Neuron (in vitro differentiated cells): ENCODE data around the gene OLIG1.
A peak's percentile ranks its signal among the peaks of the same experiment; 100 is the strongest.

Experiments used
- H2AFZ ChIP-seq: one replicate; pipeline ENCODE4 v1.6.1; 2013; ENCODE audit warnings: low read depth, mild to moderate bottlenecking, inconsistent platforms, low read length, moderate library complexity
- H3K27me3 ChIP-seq: one replicate; pipeline ENCODE4 v1.6.1; 2013; ENCODE audit warnings: low read length; ENCODE audit not compliant: insufficient read depth
- H3K36me3 ChIP-seq: one replicate; pipeline ENCODE4 v1.6.1; 2013; ENCODE audit warnings: low read length; ENCODE audit not compliant: insufficient read depth
- H3K4me1 ChIP-seq: one replicate; pipeline ENCODE4 v1.6.1; 2013; ENCODE audit warnings: low read length; ENCODE audit not compliant: insufficient read depth
- H3K4me3 ChIP-seq: 2 replicates; pipeline ENCODE4 v1.5.1; 2013; ENCODE audit warnings: mild to moderate bottlenecking, low read length, moderate library complexity
- H3K9me3 ChIP-seq: one replicate; pipeline ENCODE4 v1.6.1; 2013; ENCODE audit warnings: low read length

Gene OLIG1

DNA sequence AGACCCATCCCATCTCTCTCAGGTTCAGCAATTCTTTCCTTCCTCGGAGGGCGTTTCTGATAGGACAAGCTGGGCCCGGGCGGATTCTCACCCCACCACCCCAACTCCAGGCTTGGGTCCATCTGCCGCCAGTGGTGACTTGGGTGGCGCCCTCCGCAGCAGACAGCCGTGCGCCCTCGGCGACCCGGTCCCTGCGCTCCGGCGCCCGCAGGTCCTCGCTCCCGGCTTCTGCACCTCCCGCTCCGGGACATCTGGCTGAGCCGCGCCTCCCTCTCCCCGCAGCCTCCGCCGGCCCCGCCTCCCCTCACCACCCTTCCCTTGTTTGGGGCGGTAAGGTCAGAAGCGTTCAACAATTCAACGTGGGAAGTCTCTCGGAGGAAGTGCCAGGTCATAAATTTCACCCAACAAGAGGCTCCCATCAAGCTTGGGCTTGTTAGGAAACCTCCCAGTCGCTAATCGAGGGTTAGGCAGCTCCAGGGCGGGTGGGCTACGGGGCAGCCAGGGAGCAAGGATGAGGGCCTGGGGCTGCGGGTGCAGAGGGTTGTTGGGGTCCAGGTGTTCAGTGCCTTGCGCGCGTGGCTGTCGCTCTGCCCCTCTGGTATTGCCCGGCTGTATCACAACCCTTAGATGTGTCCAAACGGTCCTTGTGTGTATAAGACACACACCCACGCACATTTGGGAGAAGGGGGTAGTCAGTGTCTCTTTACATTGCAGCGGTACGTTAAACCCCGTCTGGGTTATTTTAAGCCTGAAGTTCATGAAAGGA is 39.8 kb downstream of the OLIG1 start:
- Histone ChIP-seq H3K4me1 (peaks cover 15% of the 10 kb centered on the region), H3K27me3 (peaks cover 61% of the 10 kb centered on the region), H2AFZ (no peak overlapping the region), H3K36me3 (no peaks in the 10 kb centered on the region), H3K9me3 (peaks cover 8% of the 10 kb centered on the region), H3K4me3 (no peak overlapping the region)

DNA sequence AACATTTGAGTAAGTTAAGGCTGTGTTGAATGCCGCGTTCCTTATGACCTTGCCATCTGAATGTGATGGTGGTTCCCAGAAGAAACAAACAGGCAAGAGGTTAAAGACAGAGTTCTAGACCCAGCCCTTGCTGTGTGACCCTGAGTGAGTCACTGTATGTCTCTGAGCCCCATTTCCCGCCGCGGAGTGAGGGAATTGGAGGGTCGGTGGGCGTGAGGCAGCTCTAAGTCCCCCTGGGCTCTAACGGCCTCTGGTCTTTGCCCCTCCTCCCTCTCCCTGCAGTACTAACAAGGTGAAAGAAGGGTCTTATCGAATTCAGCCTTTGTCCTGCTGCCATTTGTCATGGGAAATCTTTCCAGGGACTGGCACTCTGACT is 40.4 kb downstream of the OLIG1 start:
- Histone ChIP-seq H3K4me1 (peaks cover 15% of the 10 kb centered on the region), H3K36me3 (no peaks in the 10 kb centered on the region), H2AFZ (no peak overlapping the region), H3K4me3 (no peak overlapping the region), H3K9me3 (peaks cover 8% of the 10 kb centered on the region), H3K27me3 (peaks cover 67% of the 10 kb centered on the region)

DNA sequence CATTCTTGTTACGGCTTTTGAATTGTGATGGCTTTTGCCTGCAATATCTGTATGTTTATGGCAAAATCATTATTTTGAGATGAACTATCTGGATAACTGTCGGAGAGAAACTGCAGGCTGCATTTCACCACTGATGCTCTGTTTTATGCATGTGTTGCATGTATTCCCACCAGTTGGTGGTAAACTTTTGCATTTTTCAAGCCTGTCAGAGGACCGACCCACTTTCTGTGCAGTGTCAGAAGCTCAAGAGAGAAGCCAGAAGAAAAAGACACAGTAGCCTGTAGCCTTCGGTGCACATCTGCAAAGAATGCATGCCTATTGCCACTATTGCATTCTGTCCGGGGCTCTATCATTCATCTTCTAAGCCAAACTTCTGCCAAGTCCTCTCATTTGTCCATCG is 41.6 kb downstream of the OLIG1 start:
- peaks cover 73% of the 10 kb centered on the region for H3K27me3 ChIP-seq
- no peak overlapping the region for H2AFZ ChIP-seq
- H3K4me1 ChIP-seq = peaks cover 15% of the 10 kb centered on the region
- peaks cover 8% of the 10 kb centered on the region for H3K9me3 ChIP-seq
- no peak overlapping the region for H3K4me3 ChIP-seq
- H3K36me3 ChIP-seq = no peaks in the 10 kb centered on the region

DNA sequence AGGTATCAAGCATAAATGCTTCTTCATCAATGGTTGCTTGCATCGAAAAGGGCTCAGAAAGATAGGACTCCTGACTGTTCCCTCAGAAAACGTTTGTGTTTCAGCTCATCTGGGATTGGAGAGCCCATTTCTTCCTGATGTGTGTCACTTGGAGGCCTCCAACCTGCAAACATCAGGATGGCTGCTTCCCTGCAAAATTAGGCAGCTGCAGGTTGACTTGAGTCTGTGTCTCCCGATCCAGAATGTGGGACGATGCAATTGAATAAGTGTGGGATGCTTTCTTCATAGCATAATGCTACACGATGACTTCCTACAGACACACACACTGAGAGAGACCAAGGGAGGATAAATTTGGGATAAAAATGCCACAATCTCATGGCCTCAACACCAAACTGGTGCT is 42.2 kb downstream of the OLIG1 start:
- Histone ChIP-seq H2AFZ (no peak overlapping the region), H3K4me1 (peaks cover 15% of the 10 kb centered on the region), H3K36me3 (no peaks in the 10 kb centered on the region), H3K4me3 (no peak overlapping the region), H3K9me3 (peaks cover 8% of the 10 kb centered on the region), H3K27me3 (peaks cover 79% of the 10 kb centered on the region)

DNA sequence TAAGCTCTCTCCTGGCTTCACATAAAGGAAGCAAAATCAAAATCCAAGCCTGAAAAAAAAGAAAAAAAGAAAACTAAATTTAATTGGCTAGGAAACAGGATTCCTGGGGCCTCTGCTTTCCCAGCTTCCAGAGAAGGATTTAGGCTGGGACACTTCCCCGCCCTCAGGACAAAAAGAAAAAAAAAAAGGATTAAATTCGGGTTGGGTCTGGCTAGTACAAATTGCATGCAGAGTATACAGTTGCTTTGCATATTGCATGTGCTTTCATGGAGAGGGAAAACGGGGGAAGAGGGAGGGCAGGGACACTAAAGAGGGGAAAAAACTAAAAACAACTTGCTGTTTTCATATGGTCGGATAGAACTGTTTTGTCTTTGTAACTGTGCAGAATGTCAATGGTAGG is 42.7 kb downstream of the OLIG1 start:
- Histone ChIP-seq H3K36me3 (no peaks in the 10 kb centered on the region), H3K9me3 (peaks cover 8% of the 10 kb centered on the region), H3K27me3 (peaks cover 84% of the 10 kb centered on the region), H3K4me3 (peak overlapping the region; percentile 9), H3K4me1 (peaks cover 15% of the 10 kb centered on the region), H2AFZ (no peak overlapping the region)

DNA sequence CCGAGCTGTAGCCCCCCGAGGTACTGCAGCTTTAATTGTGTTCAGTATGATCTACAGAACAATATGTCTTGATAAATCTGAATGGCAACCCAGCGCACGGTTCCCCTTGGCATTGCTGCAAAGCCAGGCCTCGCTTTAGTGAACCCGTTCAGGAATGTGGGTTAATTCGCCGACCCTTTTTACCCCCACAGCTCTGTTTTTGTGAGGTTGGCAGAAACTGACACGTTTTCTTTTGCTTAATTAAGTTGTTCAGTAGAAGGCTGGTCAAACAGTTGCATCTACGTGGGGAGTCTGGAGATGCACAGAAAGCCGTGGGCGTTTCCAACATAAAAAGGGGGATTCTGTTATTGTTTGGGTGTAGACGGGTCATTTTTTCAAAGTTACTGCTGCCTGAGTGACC is 43.2 kb downstream of the OLIG1 start:
- Histone ChIP-seq H2AFZ (no peak overlapping the region), H3K27me3 (peaks cover 85% of the 10 kb centered on the region), H3K9me3 (peaks cover 6% of the 10 kb centered on the region), H3K36me3 (no peaks in the 10 kb centered on the region), H3K4me1 (peaks cover 15% of the 10 kb centered on the region), H3K4me3 (peak overlapping the region; percentile 9)

DNA sequence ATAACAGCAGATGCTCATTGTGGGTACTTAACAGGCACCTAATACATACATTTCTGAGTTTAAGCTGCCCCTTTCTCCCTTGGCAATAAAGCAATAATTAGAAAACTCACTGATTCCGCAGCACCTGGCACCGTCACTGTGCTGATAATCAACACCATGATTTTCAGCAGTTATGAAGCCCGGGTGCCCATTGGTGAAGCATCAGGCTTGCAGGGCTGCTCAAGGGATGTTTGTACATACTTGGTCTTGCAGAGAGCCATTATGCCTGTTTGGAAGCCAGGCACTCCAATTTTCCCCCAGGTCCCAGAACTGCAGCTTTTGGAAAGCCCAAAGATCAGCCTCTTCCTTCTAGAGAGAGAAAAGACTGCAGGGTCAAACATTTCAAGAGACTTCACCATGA is 44.3 kb downstream of the OLIG1 start:
- Histone ChIP-seq H3K36me3 (no peaks in the 10 kb centered on the region), H3K9me3 (peaks cover 6% of the 10 kb centered on the region), H3K4me3 (no peak overlapping the region), H3K4me1 (peaks cover 15% of the 10 kb centered on the region), H3K27me3 (peaks cover 80% of the 10 kb centered on the region), H2AFZ (no peak overlapping the region)

DNA sequence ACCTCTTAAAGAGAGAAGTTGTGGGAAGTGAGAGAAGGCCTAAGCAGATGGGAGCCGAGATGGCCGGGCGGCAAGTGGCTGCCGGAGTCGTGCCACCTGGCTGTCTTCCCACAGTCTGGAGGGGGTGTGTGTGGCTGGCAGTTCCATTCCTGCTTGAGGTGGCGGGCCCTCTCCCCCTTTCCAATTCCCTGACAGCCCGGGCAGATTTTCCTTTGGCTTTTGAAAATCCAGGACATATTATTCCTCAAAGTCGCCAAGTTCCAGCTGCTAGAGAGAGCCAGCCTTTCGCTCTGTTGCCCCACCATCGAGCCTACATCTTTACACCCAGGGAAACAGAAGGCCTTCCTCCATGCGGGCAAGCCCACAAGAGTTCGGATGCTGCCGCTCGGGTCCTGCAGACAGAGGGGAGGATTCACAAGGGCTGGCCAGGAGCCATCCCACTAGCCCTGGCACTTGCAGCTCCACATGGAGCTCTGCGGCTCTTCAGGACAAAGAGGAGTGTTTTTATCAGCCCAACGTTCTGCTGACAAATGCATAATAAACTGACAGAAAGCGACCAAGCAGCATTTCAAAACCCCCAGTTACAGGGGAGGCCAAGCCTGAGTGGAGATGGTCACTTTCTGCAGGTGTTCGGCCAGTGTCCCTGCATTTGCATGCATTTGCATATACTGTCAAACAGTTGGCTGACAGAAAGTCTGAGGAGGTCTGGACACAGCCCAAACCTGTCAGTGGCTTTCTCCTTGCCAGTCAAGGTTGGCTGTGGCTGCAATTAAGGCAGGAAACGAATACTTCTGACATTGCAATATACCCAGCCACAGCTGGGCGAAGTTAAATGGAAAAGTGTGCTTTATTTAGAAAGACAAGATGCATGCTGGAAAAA is 45.9 kb downstream of the OLIG1 start:
- Histone ChIP-seq H3K36me3 (no peaks in the 10 kb centered on the region), H2AFZ (no peak overlapping the region), H3K9me3 (peaks cover 2% of the 10 kb centered on the region), H3K4me3 (no peak overlapping the region), H3K4me1 (peaks cover 15% of the 10 kb centered on the region), H3K27me3 (peaks cover 65% of the 10 kb centered on the region)

DNA sequence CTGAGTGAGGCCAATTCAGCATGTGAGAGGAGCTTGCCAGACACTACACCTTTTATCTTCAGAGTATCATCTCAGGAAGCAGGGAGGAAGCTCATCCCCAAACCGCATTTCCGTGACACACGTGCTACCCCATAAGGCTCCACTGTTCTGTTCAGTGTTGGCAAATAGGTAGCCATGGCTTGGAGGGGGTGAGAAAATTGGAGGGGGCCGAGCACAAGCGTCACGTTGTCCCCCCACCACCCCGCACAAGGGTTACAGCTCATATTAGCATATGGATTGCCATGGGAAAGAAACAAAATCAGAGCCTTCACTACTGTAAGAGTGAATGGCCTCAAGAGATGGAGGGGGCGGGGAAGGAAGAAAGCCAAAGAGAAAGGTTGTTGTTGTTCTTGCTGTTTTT is 46.7 kb downstream of the OLIG1 start:
- no peak overlapping the region for H2AFZ ChIP-seq
- peaks cover under 1% of the 10 kb centered on the region for H3K9me3 ChIP-seq
- peaks cover 58% of the 10 kb centered on the region for H3K27me3 ChIP-seq
- peaks cover 15% of the 10 kb centered on the region for H3K4me1 ChIP-seq
- H3K36me3 ChIP-seq = no peaks in the 10 kb centered on the region
- no peak overlapping the region for H3K4me3 ChIP-seq

DNA sequence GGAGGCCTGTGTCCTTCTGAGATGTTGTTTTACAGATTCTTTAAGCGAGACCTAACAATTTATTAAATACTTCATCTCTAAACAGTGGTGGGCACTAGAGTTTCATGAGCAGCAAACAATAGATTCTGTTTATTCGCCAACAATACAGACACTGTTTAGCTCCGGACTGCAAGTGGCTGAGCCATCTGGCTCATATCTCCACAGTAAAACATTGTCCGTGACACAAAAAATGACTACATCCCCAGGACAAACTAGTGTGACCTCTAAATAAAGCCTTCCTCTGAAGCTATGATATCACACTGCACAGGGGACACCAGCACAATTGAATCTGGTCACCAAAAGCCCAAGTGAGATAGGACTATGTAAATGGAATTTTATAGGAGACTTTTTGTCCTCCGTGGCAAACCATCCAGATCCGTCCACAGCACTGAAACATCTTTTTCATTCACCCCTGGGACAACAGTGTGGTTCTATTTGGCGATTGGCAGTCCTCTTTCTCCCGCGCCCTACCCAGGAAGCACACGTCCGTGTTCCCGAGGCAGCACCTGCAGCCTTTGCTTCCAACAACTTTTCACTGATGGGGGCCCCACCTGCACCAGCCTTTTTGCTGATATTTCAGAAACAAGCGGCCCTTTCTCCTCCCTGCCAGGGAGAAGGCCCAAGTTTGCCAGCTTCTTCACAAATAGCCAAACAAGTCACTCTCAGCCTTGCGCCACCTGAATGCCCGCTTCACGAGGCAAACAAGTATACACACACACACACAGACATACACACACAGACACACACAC is 47.4 kb downstream of the OLIG1 start:
- Histone ChIP-seq H3K4me3 (no peak overlapping the region), H3K4me1 (peaks cover 15% of the 10 kb centered on the region), H3K27me3 (peaks cover 51% of the 10 kb centered on the region), H3K9me3 (no peaks in the 10 kb centered on the region), H3K36me3 (no peaks in the 10 kb centered on the region), H2AFZ (no peak overlapping the region)
